Measurements from ENCODE around the gene GOLGA7B. TPM values are rescaled to one million over a fixed set of nuclear protein-coding genes. Genes with fewer than 3 reads are reported as not detected.

Gene GOLGA7B
- total and polyA plus RNA-seq, 2 donors (not counting 1 experiment from before 2014, with no cell fraction given) = 0.01 TPM; not detected in 1

- Histone ChIP-seq H4K20me1 (ENCODE audit: control insufficient read depth, insufficient read depth, low read length, poor library complexity, severe bottlenecking) (no peaks in the 10 kb centered on the region), H3K4me3 (ENCODE audit: control extremely low read depth in 1 of 5, extremely low read depth in 1 of 5, insufficient read depth in 1 of 5, low read depth in 2 of 5, low read length in 4 of 5) (no peak overlapping the region), H3K79me2 (ENCODE audit: control insufficient read depth, insufficient read depth, low read length) (no peaks in the 10 kb centered on the region), H3K4me2 (replicated peaks; ENCODE audit: low read depth, low read length, poor library complexity, severe bottlenecking) (no peak overlapping the region), H3K4me1 (ENCODE audit: control insufficient read depth in 2 of 2, insufficient read depth in 2 of 2, low read length in 2 of 2) (no peaks in the 10 kb centered on the region), H3K27ac (ENCODE audit: low read length in 2 of 2) (no peak overlapping the region), H3K27me3 (replicated peaks in 1 of 4; ENCODE audit: control extremely low read depth in 1 of 4, control insufficient read depth in 3 of 4, insufficient read depth in 4 of 4, low read length in 3 of 4) (no peaks in the 10 kb centered on the region), H3K9me3 (ENCODE audit: control extremely low read depth in 1 of 3, control insufficient read depth in 2 of 3, insufficient read depth in 1 of 3, low read length in 2 of 3) (peaks cover 0 to 7% (median 0%) of the 10 kb centered on the region in 3 donors), H3K9ac (ENCODE audit: low read length) (no peak overlapping the region), H3K36me3 (replicated peaks in 1 of 2; ENCODE audit: control extremely low read depth in 1 of 2, control insufficient read depth in 1 of 2, extremely low read depth in 1 of 2, insufficient read depth in 2 of 2, low read length in 1 of 2) (no peaks in the 10 kb centered on the region), H2AFZ (ENCODE audit: insufficient read depth, low read depth, low read length, poor library complexity, severe bottlenecking) (no peak overlapping the region)
- CTCF ChIA-PET = no interaction called here
- no peak overlapping the region for H3K4me3 Mint-ChIP-seq
- no peaks in the 10 kb centered on the region for H3K9me3 Mint-ChIP-seq (ENCODE audit: insufficient read depth)
- POLR2A ChIA-PET = no interaction called here
- no peak for DNase-seq
- 76% methylated on average over 7 of the region's 9 CpGs for WGBS (ENCODE audit: insufficient coverage)
- no peak for ATAC-seq (ENCODE audit: low read depth)
- H3K27me3 Mint-ChIP-seq = peaks cover 19% of the 10 kb centered on the region
- no peak for TF ChIP-seq CTCF (IDR thresholded peaks at IDR 0.05)
- no peak for TF ChIP-seq EZH2 (IDR thresholded peaks at IDR 0.05; ENCODE audit: borderline replicate concordance, insufficient read depth, low read depth, low read length, poor library complexity, severe bottlenecking)
- no peak overlapping the region for H3K27ac Mint-ChIP-seq
- intact Hi-C loops (cut with micrococcal nuclease) = no loop called here
- no peaks in the 10 kb centered on the region for H3K4me1 Mint-ChIP-seq
Measured at GRCh38 chr10:97895915-97896314, 46.3 kb downstream of the GOLGA7B start.

DNA sequence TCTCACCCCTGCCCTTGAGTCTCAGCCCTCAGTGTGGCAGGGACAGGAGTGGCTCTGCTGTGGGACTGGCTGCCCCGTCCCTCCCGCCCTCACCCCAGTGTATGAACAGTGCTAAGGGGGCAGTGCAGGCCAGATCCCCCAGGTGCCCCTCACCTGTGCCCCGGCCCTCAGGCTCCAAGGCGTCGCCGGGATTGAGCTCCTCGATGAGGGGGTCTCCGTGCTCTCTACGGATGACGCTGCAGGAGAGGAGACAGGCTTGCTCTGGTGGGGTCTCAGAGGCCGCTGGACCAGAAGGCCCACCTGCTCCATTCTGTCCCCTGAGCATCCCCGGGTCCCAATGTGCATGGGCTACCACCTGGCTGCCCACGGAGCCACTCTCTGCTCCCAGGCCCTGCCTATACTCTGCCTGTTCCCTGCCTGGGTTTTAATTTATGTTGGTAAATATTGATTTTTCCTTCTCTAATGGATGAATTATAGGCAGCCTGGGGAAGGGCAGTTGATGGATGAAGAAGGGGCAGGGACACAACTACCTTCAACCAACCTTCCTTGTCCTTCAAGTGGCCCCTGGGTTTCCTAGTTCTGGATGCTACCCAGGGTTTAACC is 47.2 kb downstream of the GOLGA7B start:
- Histone ChIP-seq H3K27me3 (replicated peaks in 1 of 4; ENCODE audit: control extremely low read depth in 1 of 4, control insufficient read depth in 3 of 4, insufficient read depth in 4 of 4, low read length in 3 of 4) (peaks cover 0 to 4% (median 0%) of the 10 kb centered on the region in 4 experiments), H4K20me1 (ENCODE audit: control insufficient read depth, insufficient read depth, low read length, poor library complexity, severe bottlenecking) (no peaks in the 10 kb centered on the region), H2AFZ (ENCODE audit: insufficient read depth, low read depth, low read length, poor library complexity, severe bottlenecking) (no peak overlapping the region), H3K27ac (ENCODE audit: low read length in 2 of 2) (no peak overlapping the region), H3K36me3 (replicated peaks in 1 of 2; ENCODE audit: control extremely low read depth in 1 of 2, control insufficient read depth in 1 of 2, extremely low read depth in 1 of 2, insufficient read depth in 2 of 2, low read length in 1 of 2) (no peaks in the 10 kb centered on the region), H3K9me3 (ENCODE audit: control extremely low read depth in 1 of 3, control insufficient read depth in 2 of 3, insufficient read depth in 1 of 3, low read length in 2 of 3) (peaks cover 0 to 7% (median 0%) of the 10 kb centered on the region in 3 donors), H3K79me2 (ENCODE audit: control insufficient read depth, insufficient read depth, low read length) (no peaks in the 10 kb centered on the region), H3K4me3 (ENCODE audit: control extremely low read depth in 1 of 5, extremely low read depth in 1 of 5, insufficient read depth in 1 of 5, low read depth in 2 of 5, low read length in 4 of 5) (no peak overlapping the region), H3K4me1 (ENCODE audit: control insufficient read depth in 2 of 2, insufficient read depth in 2 of 2, low read length in 2 of 2) (no peaks in the 10 kb centered on the region), H3K9ac (ENCODE audit: low read length) (no peak overlapping the region), H3K4me2 (replicated peaks; ENCODE audit: low read depth, low read length, poor library complexity, severe bottlenecking) (no peak overlapping the region)
- ATAC-seq (ENCODE audit: low read depth) (no peak), DNase-seq (no peak)
- H3K9me3 Mint-ChIP-seq (ENCODE audit: insufficient read depth) = no peaks in the 10 kb centered on the region
- TF ChIP-seq EZH2 (IDR thresholded peaks at IDR 0.05; ENCODE audit: borderline replicate concordance, insufficient read depth, low read depth, low read length, poor library complexity, severe bottlenecking) (no peak), CTCF (IDR thresholded peaks at IDR 0.05) (no peak)
- H3K4me1 Mint-ChIP-seq = no peaks in the 10 kb centered on the region
- H3K4me3 Mint-ChIP-seq = no peak overlapping the region
- POLR2A ChIA-PET = no interaction called here
- no peak overlapping the region for H3K27ac Mint-ChIP-seq
- CTCF ChIA-PET = no interaction called here
- 88% methylated on average over 13 of the region's 13 CpGs for WGBS (ENCODE audit: insufficient coverage)
- H3K27me3 Mint-ChIP-seq = peaks cover 17% of the 10 kb centered on the region
- intact Hi-C loops (cut with micrococcal nuclease) = no loop called here

Data from B cell (primary cell).